ENCODE data around the gene G3BP2.
"Not testable (repeated sequence)": the region's sequence is repeated elsewhere in the genome, so short reads cannot be mapped to it uniquely, and the experiment has no call there.

The G3BP2 gene

DNA sequence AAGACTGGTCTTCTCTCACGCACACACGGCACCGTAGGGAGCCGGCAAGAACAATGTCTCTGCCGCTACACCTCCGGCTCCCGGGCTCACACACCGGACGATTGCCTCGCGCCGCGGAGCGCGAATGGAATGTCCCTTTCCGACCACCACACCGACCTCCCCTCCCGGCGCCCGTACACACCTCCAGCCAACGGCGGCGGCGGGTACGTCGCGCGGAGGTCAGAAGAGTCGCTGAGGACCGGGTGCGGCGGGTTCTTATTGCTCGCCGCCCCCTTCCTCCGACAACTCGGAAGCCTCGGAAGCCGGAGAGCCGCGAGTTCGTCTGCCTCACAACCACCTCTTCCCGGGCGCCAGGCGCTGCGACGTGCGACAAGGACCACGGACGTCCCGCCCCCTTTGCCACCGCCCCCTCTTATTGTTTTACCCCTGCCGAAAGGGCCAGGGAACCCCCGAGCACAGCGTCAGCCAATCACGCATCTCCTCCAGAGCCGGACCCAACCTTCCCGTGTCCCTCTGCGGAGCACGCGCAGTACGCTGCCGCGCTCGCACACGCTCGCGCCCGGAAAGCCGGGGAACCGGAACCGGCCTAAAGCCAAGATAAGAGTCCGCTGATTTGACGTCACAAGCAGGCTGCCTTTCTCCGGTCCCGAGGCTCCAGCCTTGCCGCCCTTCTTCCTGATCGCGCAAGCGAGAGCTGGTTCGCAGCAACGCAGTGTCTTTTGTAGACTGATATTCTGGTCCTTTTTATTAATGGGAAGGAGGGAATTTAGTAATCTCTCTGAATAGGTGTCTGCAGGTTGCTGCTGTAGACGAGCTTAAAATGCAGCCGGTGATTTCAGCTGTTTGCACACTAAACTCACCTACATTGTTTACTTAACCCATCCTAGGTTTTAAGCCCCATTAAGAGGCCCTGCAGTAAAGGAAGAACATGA, at the start of gene G3BP2:
Gene G3BP2 (minus strand): TSS at position 385 of the 932 bp plus-strand sequence. CDS start 11,386 bp downstream, outside the sequence.
- DNase-seq = peak; percentile 94

DNA sequence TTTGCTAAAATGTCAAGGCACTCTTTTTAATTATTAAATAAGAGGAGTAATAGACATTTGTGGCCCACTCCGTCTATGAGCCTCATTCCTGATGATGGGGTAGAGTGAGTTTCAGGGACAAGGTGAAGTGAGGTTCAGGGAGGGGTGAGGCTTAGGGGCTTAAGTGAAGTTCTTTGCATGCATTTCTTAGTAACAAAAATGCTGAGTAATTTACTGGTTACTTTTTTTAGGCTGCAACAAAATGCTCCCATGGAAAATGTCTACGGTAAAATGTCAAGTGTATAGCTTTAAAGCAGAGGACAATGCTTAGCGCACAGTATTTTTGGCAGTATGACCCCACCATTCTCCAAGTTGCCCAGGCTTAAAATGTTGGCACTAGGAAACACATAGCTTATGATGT, 49.2 kb upstream of the G3BP2 start:
- no peak for DNase-seq

DNA sequence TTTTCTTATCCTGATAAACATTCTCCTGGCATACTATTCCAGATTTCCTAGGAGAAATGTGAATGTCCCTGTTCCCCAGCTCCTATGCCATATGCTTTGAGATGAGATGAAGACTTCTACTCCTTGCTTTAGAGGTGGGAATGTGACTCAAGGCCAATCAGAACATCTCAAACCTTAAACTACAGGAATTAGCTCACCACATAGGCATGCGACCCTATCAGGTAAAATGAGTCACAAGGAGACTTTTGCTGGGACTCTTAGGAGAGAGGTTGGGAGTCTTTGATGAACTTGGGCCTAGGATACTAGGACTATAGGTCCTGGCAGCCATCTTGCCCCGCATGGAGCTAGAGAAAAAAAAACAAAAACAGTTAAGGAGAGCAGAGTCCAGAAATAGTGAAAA, 45.3 kb upstream of the G3BP2 start:
- DNase-seq = no peak

GRCh38 chr4:75717408-75717807, 44.2 kb upstream of the G3BP2 start:
- no peak for DNase-seq

- DNase-seq = not testable (repeated sequence)
Observed at GRCh38 chr4:75716054-75716453, 42.8 kb upstream of the G3BP2 start.

- DNase-seq = no peak
Observed at GRCh38 chr4:75715105-75715799, 42.0 kb upstream of the G3BP2 start.

DNA sequence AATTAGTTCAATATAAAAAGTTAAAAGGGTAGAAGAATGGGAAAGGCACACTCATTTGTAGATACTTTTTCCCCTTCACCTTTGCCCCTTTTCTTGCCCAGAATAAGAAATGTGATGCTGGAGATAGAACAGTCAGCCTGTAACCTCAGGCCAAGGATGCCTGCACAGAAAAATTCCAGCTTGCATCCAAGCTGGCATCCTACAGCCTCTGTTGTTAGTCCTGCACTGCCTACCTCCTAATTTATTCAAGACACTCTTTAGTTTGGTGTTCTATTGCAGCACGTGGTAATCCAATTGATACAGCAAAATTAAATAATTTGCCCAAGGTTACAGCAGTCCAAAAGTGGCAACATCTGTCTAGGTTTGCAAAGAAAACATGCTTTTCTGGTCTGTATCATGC, 41.5 kb upstream of the G3BP2 start:
- DNase-seq = no peak

DNA sequence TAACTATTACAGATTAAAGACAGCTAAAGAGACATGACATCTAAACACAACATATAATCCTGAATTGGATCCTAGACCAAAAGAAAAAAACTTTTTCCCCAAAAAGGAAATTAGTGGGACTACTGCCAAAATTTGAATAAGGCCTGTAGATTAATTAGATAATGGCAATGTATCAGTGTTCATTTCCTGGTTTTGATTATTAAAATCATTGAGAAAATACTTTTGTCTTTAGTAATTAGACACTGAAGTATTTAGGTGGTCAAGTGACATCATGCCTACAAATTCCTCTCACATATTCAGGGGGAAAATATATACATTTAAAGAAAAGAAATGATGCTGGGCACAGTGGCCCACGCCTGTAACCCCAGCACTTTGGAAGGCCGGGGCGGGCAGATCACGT, 40.8 kb upstream of the G3BP2 start:
- no peak for DNase-seq

- DNase-seq = no peak
Observed at GRCh38 chr4:75710246-75710645, 37.0 kb upstream of the G3BP2 start.

GRCh38 chr4:75708218-75708691, 35.0 kb upstream of the G3BP2 start:
- no peak for DNase-seq

GRCh38 chr4:75705198-75705977, 32.2 kb upstream of the G3BP2 start:
- DNase-seq = no peak

DNA sequence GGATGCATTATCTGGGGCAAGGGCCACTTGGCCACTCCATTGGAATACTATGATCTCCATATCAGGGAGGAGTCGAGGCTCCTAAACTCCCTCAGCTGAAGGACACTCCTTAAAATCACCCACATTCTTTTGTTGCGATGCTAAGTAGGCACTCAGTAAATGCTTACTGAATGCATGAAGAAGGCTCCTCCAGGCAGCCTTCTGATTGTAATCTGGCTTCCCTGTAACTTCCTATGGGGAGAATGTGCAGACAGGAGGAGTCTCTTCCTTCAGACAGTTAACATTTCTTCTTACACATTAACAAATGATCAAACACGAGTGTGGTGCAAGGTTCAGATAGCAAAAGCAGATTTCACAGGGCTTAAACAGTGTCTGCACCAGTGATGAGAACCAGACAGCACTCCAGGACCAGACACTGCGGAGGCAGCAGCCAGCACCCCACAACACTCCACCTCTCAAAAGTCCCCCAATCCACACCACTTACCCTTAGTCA, 29.8 kb upstream of the G3BP2 start:
- no peak for DNase-seq

DNA sequence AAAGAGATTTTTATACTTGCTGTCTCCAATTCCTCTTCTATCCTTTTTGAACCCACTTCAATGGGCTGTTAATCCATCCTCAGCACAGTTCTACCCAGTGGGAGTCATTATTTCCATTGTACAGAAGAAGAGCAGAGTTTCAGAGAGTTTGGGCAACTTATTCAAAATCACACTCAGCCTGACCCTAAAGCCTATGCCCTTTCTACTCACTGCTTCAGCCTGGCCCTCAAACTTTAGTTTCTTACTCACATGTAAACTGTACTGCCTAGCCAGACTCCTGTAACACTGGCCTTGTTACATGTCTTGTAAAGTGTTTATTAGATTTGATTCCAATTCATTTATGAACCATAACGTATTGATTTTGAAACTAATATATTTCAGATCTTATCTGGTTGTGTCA, 26.1 kb upstream of the G3BP2 start:
- DNase-seq = no peak

GRCh38 chr4:75698963-75699228, 25.7 kb upstream of the G3BP2 start:
- no peak for DNase-seq

DNA sequence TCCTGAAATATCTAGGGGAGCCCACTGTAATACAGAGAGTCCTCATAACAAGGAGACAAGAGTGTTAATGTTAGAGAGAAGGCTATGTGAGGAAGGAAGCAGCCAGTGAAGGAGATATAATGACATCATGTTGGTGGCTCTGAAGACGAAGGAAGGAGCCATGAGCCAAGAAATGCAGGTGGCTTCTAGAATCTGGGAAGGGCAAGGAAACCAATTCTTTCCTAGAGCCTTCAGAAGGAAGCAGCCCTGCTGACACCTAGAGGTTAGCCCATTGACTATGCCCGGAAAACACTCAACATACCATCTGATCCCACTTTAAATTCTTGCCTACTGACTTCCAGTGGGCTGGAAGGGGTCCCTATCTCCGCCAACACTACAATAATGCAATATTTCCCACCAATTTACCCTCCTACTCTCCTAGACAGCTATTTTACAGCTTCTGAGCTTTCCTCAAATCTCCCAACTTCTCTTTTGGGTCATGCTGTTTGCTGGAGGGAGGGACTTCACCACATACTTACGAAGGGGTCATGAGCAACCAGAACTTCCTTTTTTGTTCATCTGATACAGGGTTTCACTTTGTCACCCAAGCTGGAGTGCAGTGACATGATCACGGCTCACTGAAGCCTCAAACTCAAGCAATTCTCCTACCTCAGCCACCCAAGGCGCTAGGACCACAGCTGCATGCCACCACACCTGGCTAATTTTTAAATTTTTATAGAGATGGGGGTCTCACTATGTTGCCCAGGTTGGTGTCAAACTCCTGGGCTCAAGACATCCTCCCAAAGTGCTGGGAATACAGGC, 25.2 kb upstream of the G3BP2 start:
- no peak for DNase-seq

GRCh38 chr4:75696581-75696980, 23.4 kb upstream of the G3BP2 start:
- DNase-seq = no peak

- DNase-seq = no peak
Observed at GRCh38 chr4:75696071-75696470, 22.9 kb upstream of the G3BP2 start.

GRCh38 chr4:75692066-75692465, 18.9 kb upstream of the G3BP2 start:
- DNase-seq = not testable (repeated sequence)

- DNase-seq = not testable (repeated sequence)
Observed at GRCh38 chr4:75687125-75687524, 13.9 kb upstream of the G3BP2 start.

DNA sequence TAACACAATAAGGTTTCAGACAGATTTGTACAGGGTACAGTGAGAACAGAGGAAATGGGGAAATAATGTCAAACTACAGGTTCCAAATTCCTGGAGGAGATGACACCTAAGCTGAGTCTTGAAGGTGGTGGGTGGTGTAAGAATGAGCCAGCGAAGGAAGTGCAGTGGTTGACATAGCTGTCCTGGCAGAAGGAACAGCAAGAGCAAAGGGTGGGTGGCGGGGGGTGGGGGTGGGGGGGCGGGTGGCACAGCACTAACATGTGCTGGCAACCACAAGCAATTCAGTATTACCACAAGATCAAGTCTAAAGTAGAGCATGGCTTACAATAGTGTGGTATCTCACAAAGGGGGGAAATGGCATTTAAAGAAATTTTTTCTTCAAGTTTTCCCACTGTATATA, 13.1 kb upstream of the G3BP2 start:
- DNase-seq = no peak

DNA sequence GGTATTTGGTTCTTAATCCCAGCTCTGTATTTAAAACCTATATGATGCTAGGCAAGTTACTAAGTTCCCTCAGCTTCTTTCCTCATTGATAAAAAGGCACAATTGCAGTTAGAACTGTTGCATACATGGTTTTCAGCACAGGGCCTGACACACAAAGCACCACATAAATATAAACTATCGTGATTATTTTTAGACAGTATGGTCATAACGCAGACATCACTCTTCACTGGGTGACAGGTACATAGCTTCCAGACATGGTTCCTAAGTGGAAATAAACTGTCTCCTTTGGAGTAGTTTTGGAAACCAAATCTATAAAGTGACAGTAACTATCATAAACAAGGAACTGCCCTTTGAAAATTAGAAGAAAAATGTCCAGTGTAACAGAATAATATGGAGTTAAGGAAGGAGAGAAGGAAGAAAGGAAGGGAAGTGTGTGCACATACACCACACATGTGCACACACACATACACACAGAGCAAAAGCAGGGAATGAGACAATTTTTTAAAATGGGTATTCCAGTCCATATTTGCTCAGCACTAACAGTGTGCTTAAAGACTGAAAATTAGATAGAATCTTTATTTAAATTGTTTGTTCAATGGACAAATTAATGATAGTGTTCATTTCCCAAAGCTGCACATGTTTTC, 12.5 kb upstream of the G3BP2 start:
- DNase-seq = no peak
